Endothelial cell of hepatic sinusoid (primary cell): ENCODE results near the gene ELFN1.

Experiments used
- in situ Hi-C: cut with HindIII; loops from 2 replicates; pipeline ENCODE4 v1.10.0; 2017; ENCODE audit warnings: low sequenced_read_pairs

The ELFN1 gene

DNA sequence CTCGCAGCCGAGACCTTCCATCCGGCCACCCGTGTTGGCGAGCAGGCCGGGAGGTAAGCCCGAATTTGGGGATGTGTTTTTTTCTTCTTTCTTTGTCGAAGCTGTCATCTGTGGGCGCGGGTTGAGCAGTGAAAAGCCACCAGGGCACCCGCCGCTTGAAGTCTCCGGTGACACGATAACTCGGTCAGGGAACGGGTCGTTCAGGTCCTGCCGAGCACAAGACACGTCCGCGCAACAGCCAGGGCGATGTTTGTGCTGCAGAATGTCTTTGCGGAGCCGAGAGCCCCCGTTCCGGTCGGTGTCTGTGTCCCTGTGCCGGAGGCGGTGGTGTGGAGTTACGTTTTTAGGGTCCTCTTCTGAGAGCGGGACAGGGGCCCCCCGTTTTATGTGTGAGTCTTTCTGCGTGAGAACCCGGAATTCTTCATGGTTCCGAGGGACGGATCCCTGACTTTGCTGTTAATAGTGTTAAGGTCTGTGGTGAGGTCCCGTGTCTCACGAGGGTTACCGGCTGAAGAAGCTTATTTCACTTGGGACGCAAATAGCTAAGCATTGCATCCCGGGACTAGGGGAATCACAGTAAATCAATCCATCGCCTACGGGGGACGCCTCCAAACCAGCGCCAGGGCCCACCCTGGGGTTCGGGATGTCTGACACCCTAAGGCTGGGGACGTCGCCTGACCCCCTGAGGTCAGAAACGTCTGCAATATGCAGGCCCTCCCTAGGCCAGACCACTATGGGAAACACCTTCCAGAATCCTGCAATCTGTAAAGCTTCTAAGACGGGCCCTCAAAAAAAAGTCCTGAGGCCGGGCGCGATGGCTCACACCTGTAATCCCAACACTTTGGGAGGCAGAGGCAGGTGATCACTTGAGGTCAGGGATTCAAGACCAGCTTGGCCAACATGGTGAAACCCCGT is 99.5 kb downstream of the ELFN1 start:
- in situ Hi-C loops = loop anchor here (10.0 kb wide), 1 partner anchor 65 kb away; no protein-coding TSS in a partner anchor

DNA sequence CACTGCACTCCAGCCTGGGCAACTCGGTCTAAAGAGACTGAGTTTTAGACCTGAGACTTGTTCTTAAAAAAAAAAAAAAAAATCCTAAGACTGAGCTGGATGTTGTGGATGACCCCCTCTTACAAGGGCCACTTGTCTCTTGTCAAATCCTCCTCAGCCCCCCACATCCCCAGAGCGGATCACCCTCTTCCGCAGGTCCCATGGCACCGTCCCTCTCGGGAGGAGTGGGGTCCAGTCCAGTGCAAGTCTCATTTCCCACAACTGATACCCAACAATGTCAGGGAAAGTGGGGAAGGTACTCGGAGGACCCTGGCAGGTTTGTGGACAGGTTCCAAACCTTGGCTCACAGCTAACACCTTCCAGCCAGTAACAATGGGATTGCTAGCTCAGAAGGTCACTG is 100.3 kb downstream of the ELFN1 start:
- in situ Hi-C loops = loop anchor here (10.0 kb wide), 1 partner anchor 66 kb away; no protein-coding TSS in a partner anchor

DNA sequence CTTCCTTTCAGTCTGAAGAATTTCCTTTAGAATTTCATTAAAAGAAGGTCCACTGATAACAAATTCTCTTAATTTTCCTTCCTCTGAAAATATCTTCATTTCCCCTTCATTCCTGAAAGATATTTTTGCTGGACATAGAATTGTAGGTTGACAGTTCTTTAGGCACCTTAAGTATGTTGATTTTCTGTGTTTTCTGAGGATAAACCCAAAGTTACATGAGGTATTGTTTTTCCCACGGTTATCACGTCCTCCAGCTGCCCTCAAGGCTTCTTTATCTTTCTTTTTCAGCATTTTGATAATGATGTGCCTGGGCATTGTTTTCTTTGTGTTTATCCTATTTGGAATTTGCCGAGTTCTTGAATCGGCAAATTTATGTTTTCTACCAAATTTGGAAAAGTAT is 105.3 kb downstream of the ELFN1 start:
- in situ Hi-C loops = loop anchor here (5.0 to 10.0 kb wide), 2 partner anchors 71 to 77 kb away; no protein-coding TSS in a partner anchor

DNA sequence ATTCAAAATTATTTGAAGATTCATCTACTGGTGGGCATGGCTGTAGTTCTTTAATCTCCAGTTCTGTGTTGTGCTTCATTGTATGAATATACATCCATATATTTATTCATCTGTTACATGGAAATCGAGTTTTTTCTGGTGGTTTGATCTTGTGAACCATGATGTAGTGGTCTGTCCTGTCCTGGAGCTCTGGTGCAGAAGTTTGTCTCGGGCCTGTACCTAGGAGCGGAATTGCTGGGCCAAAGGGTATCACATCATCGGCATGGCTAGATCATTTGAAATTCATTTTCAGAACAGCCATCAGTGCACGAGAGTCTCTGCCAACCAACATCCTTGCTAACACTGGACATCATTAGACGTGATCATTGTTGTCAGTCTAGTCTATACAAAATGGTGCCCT is 107.0 kb downstream of the ELFN1 start:
- in situ Hi-C loops = loop anchor here (5.0 to 10.0 kb wide), 2 partner anchors 72 to 75 kb away; no protein-coding TSS in a partner anchor

DNA sequence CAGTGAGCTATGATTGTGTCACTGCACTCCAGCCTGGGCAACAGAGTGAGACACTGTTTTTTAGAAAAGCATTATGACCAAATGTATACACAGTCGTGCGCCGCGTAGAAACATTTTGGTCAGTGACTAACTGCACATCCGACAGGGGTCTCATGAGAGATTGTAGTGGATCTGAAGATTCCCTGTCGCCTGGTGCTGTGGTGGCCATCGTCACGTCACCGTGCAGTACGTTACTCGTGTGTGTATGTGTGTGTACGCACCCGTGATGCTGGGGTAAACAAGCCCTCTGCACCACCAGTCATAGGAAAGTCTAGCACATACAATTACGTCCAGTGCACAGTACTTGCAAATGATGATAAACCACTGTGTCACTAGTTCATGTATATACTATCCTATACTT is 109.4 kb downstream of the ELFN1 start:
- in situ Hi-C loops = loop anchor here (5.0 to 10.0 kb wide), 2 partner anchors 73 to 75 kb away; no protein-coding TSS in a partner anchor

DNA sequence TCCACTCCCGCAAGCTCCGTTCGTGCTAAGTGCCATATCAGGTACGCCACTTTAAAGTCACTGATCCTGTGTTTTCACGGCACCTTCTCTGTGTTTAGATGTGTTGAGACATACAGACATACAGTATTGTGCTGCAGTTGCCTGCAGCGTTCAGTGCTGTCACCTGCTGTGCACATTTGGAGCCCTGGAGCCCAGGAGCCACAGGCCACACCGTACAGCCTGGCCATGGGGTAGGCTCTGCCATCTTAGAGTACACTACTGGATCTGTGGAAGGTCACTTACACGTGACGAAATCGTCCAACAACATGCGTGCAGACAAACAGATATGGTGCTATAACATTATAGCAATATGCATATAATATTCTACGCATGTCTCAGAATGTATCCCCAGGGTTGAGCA is 111.3 kb downstream of the ELFN1 start:
- in situ Hi-C loops = no loop called here

DNA sequence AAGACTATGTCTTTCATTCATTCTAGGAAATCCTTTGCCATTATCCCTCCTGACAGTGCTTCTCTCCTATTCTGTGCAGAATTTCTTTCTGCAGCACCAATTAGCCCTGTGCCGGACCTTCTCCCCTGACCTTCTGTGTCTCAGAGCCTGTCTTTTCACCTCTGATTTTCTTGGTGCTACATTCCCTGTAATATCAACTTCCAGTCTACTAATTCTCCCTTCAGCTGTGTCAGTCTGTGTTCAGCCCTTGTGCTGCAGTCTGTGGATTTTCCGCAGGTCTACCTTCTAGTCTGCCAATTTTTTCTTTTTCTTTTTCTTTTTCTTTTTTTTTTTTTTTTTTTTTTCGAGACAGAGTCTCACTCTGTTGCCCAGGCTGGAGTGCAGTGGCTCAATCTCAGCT is 115.8 kb downstream of the ELFN1 start:
- in situ Hi-C loops = no loop called here

DNA sequence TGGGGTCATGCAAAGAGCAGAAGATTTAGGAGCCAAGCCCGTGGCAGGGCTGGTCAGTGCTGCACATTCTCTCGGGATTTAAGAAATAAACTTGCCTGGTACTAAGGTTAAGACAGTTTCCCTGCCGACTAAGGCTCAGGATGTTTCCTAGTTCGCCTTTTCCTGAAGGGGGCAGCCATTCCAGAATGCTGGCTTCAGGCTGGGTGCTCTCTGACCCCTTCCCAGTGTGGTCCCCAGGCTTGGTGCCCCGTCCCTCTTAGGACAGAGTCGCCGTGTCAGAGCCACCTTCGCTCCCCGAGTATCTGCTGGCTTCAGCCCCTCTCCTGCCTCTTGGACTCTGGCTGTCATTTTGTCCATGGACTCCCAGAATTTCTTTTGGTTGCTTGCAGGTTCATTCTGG is 117.2 kb downstream of the ELFN1 start:
- in situ Hi-C loops = no loop called here

DNA sequence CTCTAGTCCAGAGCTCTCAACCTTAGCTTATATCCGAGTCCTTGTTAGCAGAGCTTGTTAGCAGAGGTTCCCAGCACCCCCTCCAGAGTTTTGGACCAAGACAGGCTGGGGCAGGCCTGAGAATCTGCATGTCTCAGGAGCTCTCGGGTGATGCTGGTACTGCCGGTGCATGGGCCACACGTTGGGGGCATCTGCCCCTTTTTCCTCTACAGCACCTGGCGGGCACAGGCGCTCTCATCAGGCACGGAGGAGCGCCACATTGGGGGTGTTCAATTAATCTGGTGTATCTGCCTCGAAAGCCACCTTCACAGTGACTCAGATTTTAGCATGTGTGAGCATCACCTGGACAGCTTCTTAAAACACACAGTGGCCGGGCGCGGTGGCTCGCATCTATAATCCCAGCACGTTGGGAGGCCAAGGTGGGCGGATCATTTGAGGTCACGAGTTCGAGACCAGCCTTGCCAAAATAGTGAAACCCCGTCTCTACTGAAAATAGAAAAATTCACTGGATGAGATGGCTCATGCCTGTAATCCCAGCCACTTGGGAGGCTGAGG is 117.7 kb downstream of the ELFN1 start:
- in situ Hi-C loops = no loop called here

DNA sequence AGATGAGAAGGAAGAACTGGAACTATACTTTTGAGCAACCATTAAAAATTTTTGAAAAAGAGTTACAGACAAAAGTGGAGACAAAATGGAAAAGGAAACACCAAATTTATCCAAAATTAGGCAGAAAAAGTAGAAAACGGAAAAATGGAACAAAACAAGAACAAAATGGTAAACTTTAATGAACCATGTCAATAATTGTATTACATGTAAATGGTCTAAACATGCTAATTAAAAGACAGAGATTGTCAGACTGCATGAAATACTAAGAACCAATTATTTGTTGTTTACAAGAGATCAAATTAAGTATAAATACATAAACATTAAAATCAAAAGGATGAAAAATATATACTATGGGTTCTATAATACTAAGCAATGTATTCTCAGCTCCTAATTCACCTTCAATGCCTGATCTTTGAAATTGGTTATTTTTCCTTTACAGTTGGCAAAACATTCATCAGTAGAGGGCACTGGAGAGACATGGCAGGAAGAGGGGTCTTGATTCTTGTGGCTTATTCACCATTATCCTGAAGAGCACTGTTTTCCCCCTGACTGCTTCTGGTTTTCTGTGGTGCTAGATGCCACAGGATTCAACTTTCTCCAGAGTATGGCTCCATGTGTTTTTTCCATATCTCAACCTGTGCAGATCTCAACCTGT is 124.9 kb downstream of the ELFN1 start:
- in situ Hi-C loops = no loop called here
